Activated T-cell treated with anti-CD3 and anti-CD28 coated beads, Interleukin-2, amount 50 U/mL, for 48 hours (primary cell): Measurements from ENCODE around the gene CENPP.
A peak's percentile ranks its signal among the peaks of the same experiment; 100 is the strongest.

Experiments
- DNase-seq, 2 experiments: peaks; one replicate each; pipeline ENCODE4 v3.0.0-alpha.2; 2020

CENPP gene

DNA sequence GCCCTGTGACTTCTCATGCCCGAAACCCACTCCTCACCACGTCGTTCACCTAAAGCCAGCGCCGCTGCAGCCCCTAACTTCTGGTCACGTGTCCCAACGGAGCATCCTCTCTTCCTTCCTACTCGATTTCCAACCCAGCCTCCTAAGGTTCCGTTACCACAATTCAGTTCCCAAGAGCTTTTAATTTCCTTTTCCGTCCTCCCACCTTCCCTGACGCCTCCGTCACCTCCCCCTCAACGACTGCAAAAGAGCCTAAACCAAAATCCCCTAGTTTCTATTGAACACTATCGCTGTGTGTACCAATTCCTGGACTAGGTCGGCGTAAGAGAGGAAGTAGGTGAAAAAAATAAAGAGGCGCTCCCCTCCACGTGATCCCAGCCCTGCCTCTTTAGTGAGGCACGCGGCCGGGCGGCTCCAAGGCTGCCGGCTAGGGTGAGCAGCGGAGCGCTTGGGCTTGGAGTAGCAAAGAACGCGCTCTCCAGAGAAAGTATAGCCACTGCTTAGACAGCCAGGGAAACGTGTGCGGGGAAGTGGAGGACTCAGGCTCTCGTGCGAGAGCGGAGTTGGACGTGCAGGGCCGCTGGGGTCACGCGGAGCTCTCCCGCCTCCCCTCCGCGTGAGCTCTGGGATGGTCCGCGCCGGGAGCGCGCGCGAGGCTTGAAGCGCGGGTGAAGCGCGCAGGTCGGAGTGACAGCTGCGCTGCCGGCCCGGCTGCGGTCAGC is at the start of gene CENPP, which contains the start of gene NOL8:
TSS of gene CENPP (plus strand) at position 685 of the 722 bp plus-strand sequence.
TSS of gene NOL8 (minus strand) at position 82 of the 722 bp plus-strand sequence. CDS start 1,189 bp downstream, outside the sequence.
- peak; percentile 89 for DNase-seq

DNA sequence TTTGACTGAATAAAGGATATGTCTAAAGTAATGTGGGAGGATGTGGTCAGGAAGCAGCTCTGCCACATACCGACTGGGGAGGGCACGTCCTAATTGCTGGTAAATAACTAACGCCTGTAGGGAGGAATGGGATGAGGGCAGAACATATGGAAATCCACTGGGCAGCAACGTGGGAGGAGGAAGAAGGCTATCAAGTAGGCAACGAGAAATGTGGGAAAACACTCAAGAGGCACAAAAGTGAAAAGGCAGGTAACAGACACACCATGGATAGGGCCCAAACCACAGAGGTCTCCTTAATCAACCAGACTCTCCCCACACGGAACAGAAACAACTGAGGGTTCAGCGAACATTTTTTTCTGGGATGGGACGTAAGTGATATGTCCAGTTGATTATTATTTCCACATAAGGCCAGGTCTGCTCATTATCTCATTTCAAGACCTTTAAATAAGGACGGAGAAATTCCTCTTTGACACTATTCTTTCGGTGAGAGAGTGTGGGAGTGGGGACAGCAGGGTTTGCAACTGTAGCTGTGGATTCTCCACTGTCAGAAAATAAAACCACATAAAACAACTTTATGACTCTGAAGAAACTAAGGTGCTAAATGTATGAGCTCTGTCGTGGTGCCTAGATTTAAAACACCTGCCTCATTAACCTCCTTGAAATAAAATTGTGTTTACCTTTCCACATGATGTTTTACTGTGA is 49.3 kb upstream of the CENPP start:
- no peak for DNase-seq

DNA sequence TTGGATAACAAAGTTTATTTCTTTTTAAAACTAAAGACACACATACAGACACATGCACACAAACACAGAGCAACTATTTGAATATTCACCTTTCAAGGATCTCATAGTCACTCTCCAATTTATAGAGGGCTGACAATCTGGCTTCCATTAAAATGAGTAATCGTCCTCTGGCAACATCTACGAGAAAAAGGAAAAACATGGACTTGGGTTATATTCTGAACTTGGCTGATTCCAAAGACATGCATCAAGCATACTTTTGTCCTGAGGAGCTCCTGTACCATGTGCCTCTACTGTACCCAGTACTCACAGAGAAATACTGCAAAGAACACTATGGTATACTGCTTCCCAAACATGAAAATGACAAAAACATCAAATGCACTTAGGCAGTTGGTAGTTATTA is 47.6 kb upstream of the CENPP start:
- DNase-seq, result no peak

DNA sequence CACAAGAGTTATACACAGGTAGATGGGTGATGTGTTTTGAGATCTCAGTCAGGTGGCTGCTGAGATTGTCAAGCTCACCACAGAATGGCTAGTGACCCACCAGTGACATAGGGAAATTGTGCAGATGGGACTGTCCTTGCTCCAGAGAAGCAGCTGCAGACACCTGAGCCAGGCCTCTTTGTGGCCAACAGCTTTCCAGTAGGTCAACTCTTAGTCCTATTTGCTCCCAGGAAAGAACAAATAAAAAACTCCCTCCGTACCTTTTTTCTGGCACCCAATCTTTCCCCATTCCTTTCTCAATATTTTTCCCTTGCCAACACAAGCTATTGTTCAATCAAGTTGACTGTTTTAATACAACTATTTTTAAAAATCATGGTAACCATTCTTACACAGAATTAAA is 46.5 kb upstream of the CENPP start:
- no peak for DNase-seq

DNA sequence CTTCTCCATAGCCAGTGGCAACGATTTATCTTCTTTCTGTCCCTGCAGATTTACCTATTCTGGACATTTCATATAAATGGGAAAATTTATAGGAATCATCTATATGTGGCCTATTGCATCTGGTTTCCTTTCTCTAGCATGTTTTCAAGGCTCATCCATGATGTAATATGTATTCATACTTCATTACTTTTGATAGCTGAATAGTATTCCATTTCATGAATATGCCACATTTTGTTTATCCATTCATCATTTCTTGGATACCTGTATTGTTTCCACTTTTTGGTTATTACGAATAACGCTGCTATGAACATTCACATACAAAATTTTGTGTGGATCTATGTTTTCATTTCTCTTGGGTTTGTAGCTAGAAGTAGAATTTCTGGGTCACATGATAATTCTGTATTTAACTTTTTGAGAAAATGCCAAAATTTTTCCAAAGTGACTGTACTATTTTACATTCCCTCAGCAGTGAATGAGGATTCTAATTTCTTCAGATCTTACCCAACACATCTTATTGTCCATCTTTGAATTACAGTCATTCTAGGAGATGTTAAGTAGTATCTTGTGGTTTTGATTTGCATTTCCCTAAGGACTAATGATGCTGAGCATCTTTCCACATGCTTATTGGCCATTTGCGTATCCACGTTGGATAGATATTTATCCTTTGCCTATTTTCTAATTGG is 35.9 kb upstream of the CENPP start:
- no peak for DNase-seq

DNA sequence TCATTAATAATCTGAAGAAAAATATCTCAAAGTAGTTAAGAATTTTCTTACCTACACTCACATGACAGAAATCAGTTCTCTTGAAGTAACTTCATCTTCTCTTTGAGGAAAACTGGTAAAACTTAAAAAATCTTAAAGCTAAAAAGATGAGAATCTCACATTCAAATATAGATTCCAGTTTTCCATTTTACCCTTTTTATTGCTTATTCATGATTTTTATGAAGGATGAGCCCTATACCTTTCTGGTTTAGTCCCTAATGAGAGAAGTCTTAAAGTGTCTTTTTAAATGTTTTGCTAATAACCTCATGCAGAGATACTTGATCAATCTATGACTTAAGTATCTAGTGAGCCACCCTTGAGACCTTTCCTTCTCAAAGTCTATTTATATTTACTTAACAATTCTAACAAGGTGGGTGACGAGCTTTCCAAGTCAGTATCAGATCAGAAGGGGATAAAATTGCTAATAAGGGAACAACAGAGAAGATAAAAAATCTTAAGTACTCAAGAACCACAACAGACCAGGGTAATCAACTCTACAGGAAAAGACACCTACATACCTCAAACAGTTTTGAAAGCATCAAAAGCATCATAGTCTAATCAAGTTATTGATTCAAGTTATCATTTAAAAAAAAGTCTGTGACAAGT is 34.8 kb upstream of the CENPP start:
- no peak for DNase-seq

DNA sequence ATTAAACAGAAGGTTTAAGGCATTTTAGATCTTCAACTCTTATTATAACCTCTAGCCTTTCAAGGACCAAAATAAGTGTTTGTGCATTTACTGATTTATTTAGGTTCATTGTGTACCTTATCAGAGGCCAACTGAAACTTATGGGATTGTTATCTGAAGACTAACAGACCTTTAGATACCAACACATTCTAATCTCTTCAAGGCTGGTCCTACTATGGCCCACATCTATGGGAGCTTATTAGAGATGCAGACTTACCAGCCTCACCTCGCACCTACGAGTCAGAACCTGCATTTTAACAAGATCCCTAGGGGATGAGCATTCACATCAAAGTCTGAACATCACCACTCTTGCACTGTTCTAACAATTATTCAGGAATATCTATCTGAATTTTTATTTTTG is 34.2 kb upstream of the CENPP start:
- no peak for DNase-seq

DNA sequence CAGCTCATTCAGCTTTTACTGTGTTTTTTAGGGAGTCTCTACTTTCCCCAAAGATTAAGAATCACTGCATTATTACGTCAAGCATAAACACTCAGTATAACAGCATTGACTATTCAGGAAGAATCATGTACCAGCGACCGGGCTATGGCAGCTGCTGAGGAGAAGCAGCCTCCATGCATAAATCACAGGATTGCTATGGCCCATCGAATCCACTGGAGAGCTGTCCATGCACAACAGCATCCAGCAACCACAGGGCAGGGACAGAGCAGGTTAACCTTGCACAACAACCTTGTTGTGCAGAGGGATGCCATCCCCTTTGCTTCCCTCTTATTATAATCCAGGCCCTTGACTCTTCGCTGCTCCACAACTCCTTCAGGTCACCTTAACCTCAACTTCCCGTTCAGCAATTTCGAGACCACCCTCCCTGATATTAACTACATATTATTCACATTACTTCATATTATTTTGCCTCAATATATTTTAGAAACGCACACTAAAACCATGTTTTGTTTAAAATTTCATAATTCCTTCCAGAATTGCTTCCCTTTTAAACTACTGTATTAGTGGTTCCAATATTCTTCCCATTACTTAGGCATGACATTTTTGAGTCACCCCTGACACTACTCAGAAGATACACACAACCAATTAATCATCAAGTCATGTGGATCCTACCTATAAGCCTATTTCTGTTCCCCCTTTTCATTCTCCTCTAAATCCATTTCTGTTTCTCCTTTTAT is 33.2 kb upstream of the CENPP start:
- DNase-seq, result no peak

DNA sequence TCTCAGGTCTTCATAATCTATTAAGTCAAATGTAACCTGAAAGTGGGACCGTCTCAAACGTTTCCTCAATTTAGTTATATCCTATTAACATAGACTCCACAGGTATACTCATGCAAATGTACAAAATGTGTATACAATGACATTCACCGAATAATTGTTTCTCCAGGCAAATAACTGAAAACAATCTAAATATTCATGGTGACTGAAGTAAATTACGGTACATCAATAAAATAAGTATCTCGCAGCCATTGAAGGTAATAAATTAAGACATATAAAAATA is 32.7 kb upstream of the CENPP start:
- DNase-seq, result no peak

DNA sequence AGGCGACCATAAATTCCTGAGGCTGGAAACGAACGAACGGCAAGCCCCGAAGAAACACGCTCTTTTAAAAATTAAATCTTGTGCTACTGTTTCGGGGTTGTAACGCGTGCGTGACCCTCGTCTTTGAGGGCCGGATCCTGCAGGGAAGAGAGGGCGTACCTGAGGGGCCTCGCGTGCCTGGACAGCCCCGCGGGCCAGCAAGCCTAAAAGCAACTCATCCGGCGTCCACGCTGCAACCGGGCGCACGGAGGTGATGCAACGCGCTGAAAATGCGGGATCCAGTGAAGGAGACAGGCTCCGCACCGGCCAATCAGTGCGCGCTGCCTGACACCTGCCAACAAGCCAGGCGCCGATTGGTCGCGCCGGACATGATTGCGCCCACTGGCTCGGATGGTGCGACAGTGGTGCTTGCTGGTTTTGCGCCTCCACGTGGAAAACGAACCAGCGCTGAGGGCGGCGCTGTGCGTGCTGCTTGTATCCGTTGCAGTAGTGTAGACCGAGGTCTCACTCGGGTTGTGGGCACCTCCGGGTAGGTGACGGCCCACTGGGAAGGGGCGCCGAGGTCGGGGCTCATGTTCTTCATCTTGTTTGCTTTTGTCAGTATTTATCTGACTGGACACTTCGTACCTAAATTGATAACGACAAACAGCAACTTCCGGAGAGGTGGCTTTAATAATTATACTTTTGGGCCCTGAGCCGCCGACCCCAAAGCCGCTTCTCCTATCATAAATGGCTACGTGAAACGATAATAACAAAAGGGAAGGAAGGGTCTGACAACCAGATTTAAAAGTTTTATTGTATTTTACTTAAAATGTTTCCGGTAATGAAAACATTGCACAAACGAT is 32.1 kb upstream of the CENPP start, which contains the start of gene IARS1:
TSS of gene IARS1 (minus strand) at position 246 of the 845 bp plus-strand sequence. CDS start 4,278 bp downstream, outside the sequence.
- peak; percentile 100 for DNase-seq

DNA sequence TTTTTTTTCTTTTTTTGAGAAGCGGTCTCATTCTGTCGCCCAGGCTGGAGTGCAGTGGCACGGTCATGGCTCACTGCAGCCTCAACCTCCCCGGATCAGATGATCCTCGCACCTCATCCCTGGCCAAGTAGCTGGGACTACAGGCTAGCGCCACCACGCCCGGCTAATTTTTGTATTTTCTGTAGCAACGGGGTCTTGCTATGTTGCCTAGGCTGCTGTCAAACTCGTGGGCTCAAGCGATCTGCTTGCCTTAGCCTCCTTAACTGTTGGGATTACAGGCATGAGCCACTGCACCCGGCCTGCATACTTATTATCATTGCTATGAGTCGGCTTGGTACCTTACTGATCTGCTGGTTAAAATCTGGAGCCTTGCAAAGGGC is 31.5 kb upstream of the CENPP start:
- peak; percentile 36 to 45 for DNase-seq

DNA sequence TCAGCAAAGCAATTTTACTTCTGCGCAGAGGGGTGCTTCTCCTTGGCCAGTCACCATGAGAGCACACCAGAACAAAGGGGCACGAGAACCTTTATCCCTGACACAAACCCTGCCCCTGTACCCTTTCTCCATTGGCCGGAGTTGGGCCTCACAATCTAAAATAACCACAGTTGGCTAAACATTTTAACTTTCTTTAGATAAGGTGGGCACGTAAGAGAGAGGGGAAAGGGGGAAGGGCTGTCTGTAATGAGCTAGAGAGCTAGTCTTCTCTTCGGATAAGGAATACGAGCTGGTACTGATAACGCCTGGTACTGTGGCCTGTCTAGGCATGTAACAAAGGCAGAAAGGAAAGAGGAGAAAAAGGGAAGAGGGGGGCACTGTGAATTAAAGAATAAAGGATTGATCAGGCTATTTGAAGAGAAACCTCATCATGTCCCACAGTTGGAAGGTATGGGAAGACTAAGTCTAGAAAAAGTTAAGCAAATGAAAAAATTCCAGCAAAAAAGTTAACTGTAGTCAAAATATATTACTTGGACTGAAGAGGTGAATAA is 30.4 kb upstream of the CENPP start:
- no peak for DNase-seq

DNA sequence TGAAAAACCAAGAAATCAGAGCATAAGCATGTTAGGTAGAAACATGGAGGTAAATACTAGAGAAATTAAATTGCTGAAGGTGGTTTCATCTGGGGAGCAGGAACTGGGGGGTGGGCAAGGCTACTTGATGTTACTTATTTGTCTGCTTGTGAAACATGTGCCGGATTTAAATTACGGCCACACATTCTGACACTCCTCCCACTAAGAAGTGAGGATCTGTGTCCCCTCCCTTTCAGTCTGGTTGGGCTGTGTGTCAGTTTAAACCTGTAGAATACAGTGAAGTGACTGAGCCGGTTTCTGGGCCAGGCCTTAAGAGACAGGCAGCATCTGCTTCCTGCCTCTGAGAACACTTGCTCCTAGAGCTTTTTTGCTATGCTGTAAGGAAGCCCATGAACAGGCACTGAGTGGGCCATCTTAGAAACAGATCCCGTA is 29.9 kb upstream of the CENPP start:
- no peak for DNase-seq

DNA sequence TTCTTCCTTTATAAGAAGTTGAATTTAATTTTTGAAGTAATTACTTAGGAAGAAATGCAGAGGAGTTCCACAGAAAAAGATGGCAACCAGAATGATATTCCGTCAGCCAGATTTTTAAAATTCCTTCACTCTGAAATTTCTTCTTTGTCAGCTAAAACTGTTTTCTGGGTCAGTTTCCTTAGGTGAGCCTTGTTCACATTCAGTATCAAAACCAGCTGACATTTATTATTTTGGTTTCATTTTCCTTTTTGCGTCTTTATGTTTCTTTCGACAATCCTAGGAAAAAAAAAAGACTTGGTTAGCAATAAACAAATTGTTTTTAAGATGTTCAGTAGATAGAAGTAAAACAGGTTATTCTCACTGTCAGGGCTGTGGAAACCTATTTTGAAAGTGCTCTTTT is 28.1 kb upstream of the CENPP start:
- no peak for DNase-seq

DNA sequence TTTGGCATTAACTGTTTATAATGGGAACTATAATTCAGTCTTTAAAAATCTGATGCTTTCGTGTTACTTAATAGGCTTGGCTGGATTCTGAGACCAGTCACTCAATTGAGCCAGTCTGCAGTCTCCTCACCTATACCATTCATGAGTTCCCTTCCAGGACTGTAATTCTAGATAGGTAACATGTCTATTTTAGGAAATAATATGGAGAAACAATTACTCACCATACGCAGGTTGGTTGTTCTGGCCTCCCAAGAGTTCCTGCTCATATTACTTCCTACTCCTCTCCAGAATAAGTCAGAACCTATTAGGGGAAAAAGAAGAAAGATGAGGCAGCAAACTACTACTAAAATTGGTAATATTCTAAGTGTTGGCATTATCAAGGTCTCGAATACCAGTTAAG is 27.7 kb upstream of the CENPP start:
- DNase-seq, result no peak

DNA sequence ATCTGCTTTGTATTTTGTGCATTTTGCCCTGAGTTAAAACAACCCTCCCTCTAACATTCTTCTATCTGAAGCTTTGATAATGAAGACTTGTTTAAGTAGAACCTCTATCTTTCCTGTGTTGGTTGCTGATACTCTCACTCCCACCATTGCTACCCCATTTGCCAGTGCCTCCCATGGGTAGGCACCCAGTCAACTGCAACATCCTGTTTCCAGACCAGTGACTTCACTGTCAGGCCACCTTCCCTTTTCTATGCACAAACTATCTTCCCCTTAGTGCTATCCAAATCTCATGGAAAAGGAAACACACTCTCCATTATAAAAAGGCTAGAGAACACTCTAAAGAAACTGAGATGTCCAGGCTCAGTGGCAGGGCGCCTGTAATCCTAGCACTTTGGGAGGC is 26.6 kb upstream of the CENPP start:
- DNase-seq, result no peak

DNA sequence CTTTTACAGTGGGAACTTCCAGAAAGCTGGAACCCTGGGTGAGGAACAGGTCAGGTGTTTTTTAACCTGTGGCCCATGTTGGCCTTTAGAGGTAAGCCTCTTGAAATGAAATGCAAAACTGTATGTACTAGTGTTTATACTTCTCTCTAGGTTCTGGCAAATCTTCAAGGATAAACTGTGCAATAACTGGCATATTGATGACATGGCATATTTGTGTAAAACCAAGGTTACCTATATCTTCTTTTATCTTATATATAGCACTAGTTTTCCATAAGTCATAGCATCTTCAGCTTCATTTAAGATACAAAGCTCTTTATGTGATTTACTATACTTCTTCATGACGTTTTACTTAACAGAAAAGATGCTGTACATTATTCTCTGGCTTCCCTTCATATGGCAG is 24.8 kb upstream of the CENPP start:
- no peak for DNase-seq

DNA sequence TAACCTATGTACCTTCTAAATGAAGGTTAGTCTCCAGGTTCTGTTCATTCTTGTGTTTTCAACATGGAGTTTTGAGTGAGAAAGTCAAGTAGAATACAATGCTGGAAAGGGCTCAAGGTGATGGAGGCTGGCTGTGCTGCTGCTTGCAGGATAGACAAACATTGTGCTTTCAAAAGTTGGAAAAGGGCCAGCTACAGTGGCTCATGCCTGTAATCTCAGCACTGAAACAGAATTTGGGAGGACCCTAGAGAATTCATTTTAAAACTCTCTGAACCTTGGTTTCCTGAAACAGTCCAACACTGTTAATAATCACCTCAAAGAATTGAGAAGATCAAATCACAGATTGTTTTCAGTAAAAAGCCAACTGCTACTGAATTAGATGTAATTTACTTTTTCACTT is 16.9 kb upstream of the CENPP start:
- DNase-seq, result no peak

DNA sequence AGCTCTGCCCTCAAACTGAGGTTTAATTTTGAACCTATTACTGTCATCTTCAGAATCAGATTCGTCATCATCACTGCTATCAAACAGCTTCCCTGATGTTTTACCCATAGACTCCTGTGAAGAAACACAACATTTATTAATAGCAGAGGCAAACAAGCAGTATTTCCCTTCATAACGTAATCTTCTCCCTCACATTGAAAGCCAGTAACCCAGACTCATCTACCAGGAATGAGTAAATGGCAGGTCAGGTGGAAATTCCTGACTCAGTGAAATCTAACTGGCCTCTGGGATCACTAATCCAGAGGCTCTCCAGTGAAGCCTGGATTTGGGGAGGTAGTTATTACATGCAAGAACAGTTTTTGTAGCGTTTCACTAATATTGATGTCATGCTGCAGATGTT is 15.2 kb upstream of the CENPP start:
- no peak for DNase-seq

DNA sequence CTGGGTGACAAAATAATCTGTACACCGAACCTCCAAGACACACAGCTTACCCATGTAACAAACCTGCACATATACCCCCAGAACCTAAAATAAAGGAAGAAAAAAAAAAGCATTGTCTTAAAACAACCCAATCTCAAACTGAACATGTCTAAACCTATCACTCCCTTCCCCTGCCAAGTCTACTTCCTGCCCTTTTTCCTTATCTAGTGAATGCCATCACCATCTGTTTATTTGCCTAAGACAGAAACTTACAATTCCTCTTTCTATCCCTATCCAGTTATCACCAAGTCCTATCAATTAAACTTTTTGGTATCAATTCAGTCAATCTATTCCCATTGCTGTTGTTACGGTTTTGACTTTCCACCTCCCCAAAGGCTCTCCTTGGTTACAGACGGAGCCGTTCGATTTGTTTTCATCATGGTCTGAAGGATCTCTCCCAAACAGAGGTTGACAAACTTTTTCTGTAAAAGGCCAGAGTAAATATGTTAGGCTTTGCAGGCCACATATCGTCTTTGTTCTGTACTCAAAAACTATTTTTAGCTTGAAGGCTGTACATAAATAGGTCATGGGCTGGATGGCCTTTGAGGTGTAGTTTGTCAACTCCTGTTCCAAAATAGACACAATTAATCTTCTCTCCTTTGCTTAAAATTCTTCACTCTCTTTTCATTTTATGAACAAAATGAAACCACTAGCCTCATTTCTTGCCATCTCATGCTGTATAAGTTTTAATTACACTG is 12.7 kb upstream of the CENPP start:
- DNase-seq, result no peak

DNA sequence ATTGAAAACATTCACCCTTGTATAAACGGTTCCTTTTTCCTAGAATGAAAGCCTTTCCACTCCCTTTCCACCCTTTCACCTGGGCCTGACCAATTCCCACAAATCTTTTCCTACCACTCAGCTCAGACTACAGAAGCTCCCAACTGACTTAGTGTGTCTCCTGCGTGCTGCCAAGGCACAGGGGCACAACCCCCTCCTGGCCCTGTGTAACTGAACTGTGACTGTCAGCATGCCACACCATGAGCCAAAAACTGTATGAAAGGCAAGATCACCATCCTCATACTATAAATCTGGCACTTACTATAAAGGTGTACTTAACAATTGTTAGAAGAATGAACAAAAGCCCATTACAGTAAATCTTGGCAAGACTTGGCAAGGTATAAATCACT is 12.1 kb upstream of the CENPP start:
- DNase-seq, result no peak
